ENCODE data around the gene ANXA11. TPM values are rescaled to one million over a fixed set of nuclear protein-coding genes. Genes with fewer than 3 reads are reported as not detected.
A peak's percentile ranks its signal among the peaks of the same experiment; 100 is the strongest.

ANXA11 gene
- total RNA-seq, 1 donor from 2014 or later = 122 TPM

DNA sequence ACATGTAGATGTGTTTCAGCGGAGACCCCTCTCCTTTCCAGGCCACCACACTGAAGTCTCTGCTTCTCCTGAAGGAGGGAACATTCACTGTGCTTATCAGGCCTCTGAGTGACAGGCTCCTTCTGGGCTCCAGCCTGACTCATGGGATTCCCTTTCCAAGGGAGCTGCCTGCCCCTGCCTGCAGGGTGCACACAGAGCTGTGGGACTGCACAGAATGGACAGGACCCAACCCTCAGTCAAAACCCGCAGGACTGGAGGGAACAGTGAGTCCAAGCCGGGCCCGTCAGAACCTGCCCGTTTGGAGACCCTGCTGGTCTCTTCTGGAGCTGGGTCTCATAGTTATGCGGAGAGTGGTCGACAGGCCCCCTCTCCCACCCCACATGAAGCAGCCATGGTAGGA lies 40.2 kb downstream of the ANXA11 start:
- no peak overlapping the region for H3K4me3 ChIP-seq (ENCODE audit: insufficient read depth, low read depth, low read length)
- H3K4me1 ChIP-seq (ENCODE audit: insufficient read depth, low read length) = peaks cover 33% of the 10 kb centered on the region
- H3K27ac ChIP-seq (ENCODE audit: low read depth, low read length) = no peak overlapping the region
- H3K4me3 Mint-ChIP-seq (ENCODE audit: unreplicated experiment) = no peak overlapping the region
- H3K79me2 ChIP-seq (ENCODE audit: insufficient read depth, low read length) = peaks cover 20% of the 10 kb centered on the region
- no peak overlapping the region for H2AFZ ChIP-seq (ENCODE audit: low read depth, low read length)
- no peaks in the 10 kb centered on the region for H3K27me3 Mint-ChIP-seq (ENCODE audit: low read depth, unreplicated experiment)
- H3K4me2 ChIP-seq (ENCODE audit: low read length) = no peak overlapping the region
- DNase-seq (ENCODE audit: low read depth) (peak; percentile 41), FAIRE-seq (no peak)
- H3K27ac Mint-ChIP-seq (ENCODE audit: unreplicated experiment) = no peak overlapping the region
- no peaks in the 10 kb centered on the region for H3K9me3 Mint-ChIP-seq (ENCODE audit: unreplicated experiment)
- H4K20me1 ChIP-seq (ENCODE audit: insufficient read depth, low read length) = peaks cover 73% of the 10 kb centered on the region
- H3K27me3 ChIP-seq (ENCODE audit: insufficient read depth, low read length) = no peaks in the 10 kb centered on the region
- H3K4me1 Mint-ChIP-seq (ENCODE audit: low read depth, unreplicated experiment) = peaks cover 16% of the 10 kb centered on the region
- H3K9ac ChIP-seq (ENCODE audit: low read length) = no peak overlapping the region
- peaks cover 30% of the 10 kb centered on the region for H3K36me3 Mint-ChIP-seq (ENCODE audit: low read depth, unreplicated experiment)
- TF ChIP-seq, protein P1, sequence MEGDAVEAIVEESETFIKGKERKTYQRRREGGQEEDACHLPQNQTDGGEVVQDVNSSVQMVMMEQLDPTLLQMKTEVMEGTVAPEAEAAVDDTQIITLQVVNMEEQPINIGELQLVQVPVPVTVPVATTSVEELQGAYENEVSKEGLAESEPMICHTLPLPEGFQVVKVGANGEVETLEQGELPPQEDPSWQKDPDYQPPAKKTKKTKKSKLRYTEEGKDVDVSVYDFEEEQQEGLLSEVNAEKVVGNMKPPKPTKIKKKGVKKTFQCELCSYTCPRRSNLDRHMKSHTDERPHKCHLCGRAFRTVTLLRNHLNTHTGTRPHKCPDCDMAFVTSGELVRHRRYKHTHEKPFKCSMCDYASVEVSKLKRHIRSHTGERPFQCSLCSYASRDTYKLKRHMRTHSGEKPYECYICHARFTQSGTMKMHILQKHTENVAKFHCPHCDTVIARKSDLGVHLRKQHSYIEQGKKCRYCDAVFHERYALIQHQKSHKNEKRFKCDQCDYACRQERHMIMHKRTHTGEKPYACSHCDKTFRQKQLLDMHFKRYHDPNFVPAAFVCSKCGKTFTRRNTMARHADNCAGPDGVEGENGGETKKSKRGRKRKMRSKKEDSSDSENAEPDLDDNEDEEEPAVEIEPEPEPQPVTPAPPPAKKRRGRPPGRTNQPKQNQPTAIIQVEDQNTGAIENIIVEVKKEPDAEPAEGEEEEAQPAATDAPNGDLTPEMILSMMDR (IDR thresholded peaks at IDR 0.05; ENCODE audit: insufficient read depth, low read depth, low read length) = no peak
- TF ChIP-seq EZH2 (IDR thresholded peaks at IDR 0.05; ENCODE audit: insufficient read depth, low read length) = no peak
- no peaks in the 10 kb centered on the region for H3K9me3 ChIP-seq (ENCODE audit: insufficient read depth, low read depth, low read length)
- peaks cover 17% of the 10 kb centered on the region for H3K36me3 ChIP-seq (ENCODE audit: insufficient read depth, low read length)

DNA sequence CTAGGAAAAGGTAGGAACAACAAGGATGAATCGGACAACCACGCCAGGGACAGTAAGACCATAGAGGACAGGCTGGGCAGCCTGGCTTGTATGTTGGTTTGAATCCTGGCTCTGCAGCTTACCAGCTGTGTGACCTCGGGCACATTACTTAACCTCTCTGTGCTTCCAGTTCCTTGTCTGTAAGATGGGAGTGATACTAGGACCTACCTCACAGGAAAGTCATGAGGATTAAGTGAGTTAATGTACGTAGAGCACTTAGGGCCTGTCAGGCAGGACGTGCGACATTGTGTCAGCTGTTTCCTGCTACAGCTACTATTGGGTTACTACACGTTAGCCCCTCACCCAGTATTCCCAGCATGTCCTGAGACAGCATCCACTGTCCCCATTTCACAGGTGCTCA lies 40.7 kb downstream of the ANXA11 start:
- Histone ChIP-seq H3K27me3 (ENCODE audit: insufficient read depth, low read length) (no peaks in the 10 kb centered on the region), H3K79me2 (ENCODE audit: insufficient read depth, low read length) (peaks cover 15% of the 10 kb centered on the region), H3K4me2 (ENCODE audit: low read length) (no peak overlapping the region), H3K9me3 (ENCODE audit: insufficient read depth, low read depth, low read length) (no peaks in the 10 kb centered on the region), H3K36me3 (ENCODE audit: insufficient read depth, low read length) (peaks cover 19% of the 10 kb centered on the region), H3K27ac (ENCODE audit: low read depth, low read length) (no peak overlapping the region), H3K9ac (ENCODE audit: low read length) (no peak overlapping the region), H3K4me3 (ENCODE audit: insufficient read depth, low read depth, low read length) (no peak overlapping the region), H4K20me1 (ENCODE audit: insufficient read depth, low read length) (peaks cover 71% of the 10 kb centered on the region), H3K4me1 (ENCODE audit: insufficient read depth, low read length) (peaks cover 33% of the 10 kb centered on the region), H2AFZ (ENCODE audit: low read depth, low read length) (no peak overlapping the region)
- no peaks in the 10 kb centered on the region for H3K27me3 Mint-ChIP-seq (ENCODE audit: low read depth, unreplicated experiment)
- peaks cover 19% of the 10 kb centered on the region for H3K4me1 Mint-ChIP-seq (ENCODE audit: low read depth, unreplicated experiment)
- no peak overlapping the region for H3K4me3 Mint-ChIP-seq (ENCODE audit: unreplicated experiment)
- H3K9me3 Mint-ChIP-seq (ENCODE audit: unreplicated experiment) = no peaks in the 10 kb centered on the region
- TF ChIP-seq, protein P1 (IDR thresholded peaks at IDR 0.05; ENCODE audit: insufficient read depth, low read depth, low read length) = no peak
- no peak for TF ChIP-seq EZH2 (IDR thresholded peaks at IDR 0.05; ENCODE audit: insufficient read depth, low read length)
- H3K27ac Mint-ChIP-seq (ENCODE audit: unreplicated experiment) = no peak overlapping the region
- H3K36me3 Mint-ChIP-seq (ENCODE audit: low read depth, unreplicated experiment) = peaks cover 27% of the 10 kb centered on the region
- FAIRE-seq = no peak
- no peak for DNase-seq (ENCODE audit: low read depth)

DNA sequence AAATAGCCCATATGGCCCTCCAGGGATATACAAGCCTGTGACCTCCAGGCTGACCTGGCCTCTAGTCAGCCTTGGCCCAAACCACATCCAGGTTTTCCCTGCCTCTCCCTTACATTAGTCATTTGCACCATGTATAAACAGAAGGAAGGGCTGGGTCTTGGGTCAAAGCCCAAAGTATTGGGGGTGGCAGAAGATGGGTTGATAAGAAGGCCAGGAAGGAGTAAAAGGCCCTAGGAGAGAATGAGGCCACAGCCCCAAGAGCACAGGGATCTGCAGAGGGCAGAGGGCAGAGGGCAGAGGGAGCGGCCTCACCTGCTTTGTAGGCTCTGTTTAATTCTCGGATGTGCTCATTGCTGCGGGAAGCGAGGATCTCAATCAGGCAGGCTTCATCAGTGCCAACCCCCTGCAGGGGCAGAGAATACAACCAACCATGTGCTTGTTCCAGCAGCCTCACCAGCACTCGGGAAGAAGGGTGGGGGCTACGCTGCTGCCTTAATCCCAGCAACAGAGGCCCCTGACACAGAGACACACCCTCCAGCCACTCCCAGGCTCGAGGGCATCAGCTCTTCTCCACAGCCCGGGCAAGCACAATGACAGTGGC lies 41.5 kb downstream of the ANXA11 start:
- peaks cover 40% of the 10 kb centered on the region for H3K4me1 ChIP-seq (ENCODE audit: insufficient read depth, low read length)
- H3K4me1 Mint-ChIP-seq (ENCODE audit: low read depth, unreplicated experiment) = peaks cover 27% of the 10 kb centered on the region
- DNase-seq (ENCODE audit: low read depth) = peak; percentile 76
- no peak overlapping the region for H2AFZ ChIP-seq (ENCODE audit: low read depth, low read length)
- TF ChIP-seq, protein P1 (IDR thresholded peaks at IDR 0.05; ENCODE audit: insufficient read depth, low read depth, low read length) = no peak
- TF ChIP-seq EZH2 (IDR thresholded peaks at IDR 0.05; ENCODE audit: insufficient read depth, low read length) = no peak
- no peaks in the 10 kb centered on the region for H3K27me3 Mint-ChIP-seq (ENCODE audit: low read depth, unreplicated experiment)
- H3K9me3 ChIP-seq (ENCODE audit: insufficient read depth, low read depth, low read length) = no peaks in the 10 kb centered on the region
- peak overlapping the region; percentile 55 for H3K4me2 ChIP-seq (ENCODE audit: low read length)
- no peak overlapping the region for H3K4me3 ChIP-seq (ENCODE audit: insufficient read depth, low read depth, low read length)
- no peak overlapping the region for H3K4me3 Mint-ChIP-seq (ENCODE audit: unreplicated experiment)
- H3K79me2 ChIP-seq (ENCODE audit: insufficient read depth, low read length) = peaks cover 8% of the 10 kb centered on the region
- peaks cover 32% of the 10 kb centered on the region for H3K36me3 Mint-ChIP-seq (ENCODE audit: low read depth, unreplicated experiment)
- no peaks in the 10 kb centered on the region for H3K9me3 Mint-ChIP-seq (ENCODE audit: unreplicated experiment)
- no peak for FAIRE-seq
- H4K20me1 ChIP-seq (ENCODE audit: insufficient read depth, low read length) = peaks cover 70% of the 10 kb centered on the region
- H3K36me3 ChIP-seq (ENCODE audit: insufficient read depth, low read length) = peaks cover 23% of the 10 kb centered on the region
- no peak overlapping the region for H3K27ac Mint-ChIP-seq (ENCODE audit: unreplicated experiment)
- H3K9ac ChIP-seq (ENCODE audit: low read length) = no peak overlapping the region
- H3K27me3 ChIP-seq (ENCODE audit: insufficient read depth, low read length) = no peaks in the 10 kb centered on the region
- no peak overlapping the region for H3K27ac ChIP-seq (ENCODE audit: low read depth, low read length)

All from astrocyte (in vitro differentiated cells and primary cell).